Measurements from ENCODE around the gene GOSR2.
"Not testable (repeated sequence)": the region's sequence is repeated elsewhere in the genome, so short reads cannot be mapped to it uniquely, and the experiment has no call there.

The GOSR2 gene

DNA sequence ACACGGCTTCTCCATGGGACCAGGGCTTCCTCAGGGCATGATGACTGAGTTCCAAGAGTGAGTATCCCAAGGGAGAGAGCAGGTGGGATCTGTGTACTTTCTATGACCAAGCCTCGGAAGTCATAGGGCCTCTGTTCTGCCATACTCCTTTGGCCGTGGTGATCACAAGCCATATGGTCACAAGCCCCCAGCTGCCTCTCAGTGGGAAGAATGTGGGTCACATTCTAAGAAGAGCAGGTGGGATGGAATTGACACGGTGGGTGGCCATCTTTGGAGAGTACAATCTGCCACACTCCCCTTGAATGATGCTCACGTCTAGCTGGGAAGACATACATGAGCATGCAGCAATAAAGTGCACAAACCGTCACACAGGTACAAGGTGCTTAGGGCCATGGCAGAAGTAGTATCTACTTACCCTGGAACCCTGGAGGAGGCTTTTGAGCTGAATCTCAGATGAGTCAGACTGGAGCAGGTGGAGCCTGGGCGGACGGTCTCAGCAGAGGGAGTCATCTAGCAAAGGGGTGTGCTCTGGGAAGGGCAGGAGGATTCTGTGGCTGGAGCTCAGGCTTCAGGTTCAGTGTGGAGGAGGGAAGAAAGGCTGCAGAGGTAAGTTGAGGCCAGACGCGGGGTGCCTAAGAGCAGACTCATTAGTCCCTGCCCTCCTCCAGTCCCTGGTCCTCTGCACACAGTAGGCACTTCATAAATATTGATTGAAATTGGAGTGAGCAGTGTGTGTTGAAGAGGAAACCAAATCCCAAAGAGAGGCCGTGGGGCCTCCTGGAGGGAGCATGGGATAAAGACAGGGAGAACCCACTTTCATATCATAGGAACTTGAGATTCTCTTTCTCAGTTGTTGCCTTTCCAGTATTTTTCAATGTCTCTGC lies 26.6 kb downstream of the GOSR2 start:
- TF ChIP-seq, protein P1, sequence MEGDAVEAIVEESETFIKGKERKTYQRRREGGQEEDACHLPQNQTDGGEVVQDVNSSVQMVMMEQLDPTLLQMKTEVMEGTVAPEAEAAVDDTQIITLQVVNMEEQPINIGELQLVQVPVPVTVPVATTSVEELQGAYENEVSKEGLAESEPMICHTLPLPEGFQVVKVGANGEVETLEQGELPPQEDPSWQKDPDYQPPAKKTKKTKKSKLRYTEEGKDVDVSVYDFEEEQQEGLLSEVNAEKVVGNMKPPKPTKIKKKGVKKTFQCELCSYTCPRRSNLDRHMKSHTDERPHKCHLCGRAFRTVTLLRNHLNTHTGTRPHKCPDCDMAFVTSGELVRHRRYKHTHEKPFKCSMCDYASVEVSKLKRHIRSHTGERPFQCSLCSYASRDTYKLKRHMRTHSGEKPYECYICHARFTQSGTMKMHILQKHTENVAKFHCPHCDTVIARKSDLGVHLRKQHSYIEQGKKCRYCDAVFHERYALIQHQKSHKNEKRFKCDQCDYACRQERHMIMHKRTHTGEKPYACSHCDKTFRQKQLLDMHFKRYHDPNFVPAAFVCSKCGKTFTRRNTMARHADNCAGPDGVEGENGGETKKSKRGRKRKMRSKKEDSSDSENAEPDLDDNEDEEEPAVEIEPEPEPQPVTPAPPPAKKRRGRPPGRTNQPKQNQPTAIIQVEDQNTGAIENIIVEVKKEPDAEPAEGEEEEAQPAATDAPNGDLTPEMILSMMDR (IDR thresholded peaks at IDR 0.05; ENCODE audit: low read depth, low read length) = no peak
- DNase-seq (ENCODE audit: extremely low read depth, low read depth) = no peak

DNA sequence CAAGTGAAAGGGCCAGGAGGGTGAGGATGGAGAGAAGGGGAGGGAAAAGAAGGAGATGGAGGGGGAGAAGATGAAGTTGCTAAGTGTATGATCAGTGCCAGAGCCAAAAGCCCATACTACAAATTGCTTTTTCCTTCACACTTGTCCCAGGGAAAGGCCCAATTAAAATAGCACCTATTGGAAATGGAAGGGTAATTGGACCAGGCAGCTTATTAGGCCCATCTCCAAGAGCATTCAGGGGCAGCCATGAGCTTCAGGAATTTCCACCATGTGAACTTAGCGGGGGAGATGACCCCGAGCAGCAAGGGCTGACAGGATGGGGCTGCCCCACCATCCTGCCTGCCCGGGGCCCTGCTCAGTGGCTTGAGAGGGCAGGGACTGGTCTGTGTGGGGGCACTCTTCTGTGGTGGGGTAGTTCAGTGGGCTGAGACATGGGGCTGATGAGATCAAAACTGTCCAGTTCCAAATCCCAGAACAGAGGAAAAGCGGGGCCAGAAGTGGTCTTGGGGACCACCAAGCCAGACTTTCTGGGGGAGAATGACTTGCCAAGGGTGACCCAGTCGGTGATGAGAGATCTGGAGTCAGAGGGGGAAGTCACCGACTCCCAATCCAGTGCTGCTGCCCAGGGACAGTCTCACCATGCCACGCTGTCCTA lies 27.5 kb downstream of the GOSR2 start:
- DNase-seq (ENCODE audit: extremely low read depth, low read depth) = no peak
- TF ChIP-seq, protein P1 (IDR thresholded peaks at IDR 0.05; ENCODE audit: low read depth, low read length) = no peak

- TF ChIP-seq, protein P1 (IDR thresholded peaks at IDR 0.05; ENCODE audit: low read depth, low read length) = no peak
- no peak for DNase-seq (ENCODE audit: extremely low read depth, low read depth)
These were observed 28.1 kb downstream of the GOSR2 start for GRCh38 chr17:46950997-46951621.

GRCh38 chr17:46951706-46952105 lies 28.7 kb downstream of the GOSR2 start:
- DNase-seq (ENCODE audit: extremely low read depth, low read depth) = no peak

DNA sequence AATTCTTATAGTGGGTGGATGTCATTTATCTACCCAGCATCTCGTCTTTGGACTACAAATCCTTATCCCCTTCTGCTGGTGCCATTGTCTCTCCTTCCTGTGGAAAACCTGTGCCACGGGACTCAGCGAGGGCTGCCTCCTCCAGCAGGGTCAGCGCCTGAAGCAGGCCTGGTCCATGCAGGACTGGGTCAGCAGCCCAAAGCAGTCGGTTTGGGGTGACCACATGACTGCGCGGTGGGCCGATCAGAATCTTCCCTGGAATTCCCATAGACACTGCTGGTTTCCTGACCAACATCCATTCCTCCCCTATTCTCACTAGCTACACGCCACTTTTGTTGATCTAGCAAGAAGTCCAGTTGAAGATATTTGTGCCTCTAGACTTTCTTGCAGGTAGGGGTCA lies 29.2 kb downstream of the GOSR2 start:
- no peak for DNase-seq (ENCODE audit: extremely low read depth, low read depth)
- TF ChIP-seq, protein P1 (IDR thresholded peaks at IDR 0.05; ENCODE audit: low read depth, low read length) = no peak

More at GRCh38 chr17:46951706-46952105, 28.7 kb downstream of the GOSR2 start:
- TF ChIP-seq, protein P1 (IDR thresholded peaks at IDR 0.05; ENCODE audit: low read depth, low read length) = no peak

GRCh38 chr17:46953191-46953590 lies 30.2 kb downstream of the GOSR2 start:
- DNase-seq (ENCODE audit: extremely low read depth, low read depth) = not testable (repeated sequence)

GRCh38 chr17:46958041-46958591 lies 35.2 kb downstream of the GOSR2 start:
- TF ChIP-seq, protein P1 (IDR thresholded peaks at IDR 0.05; ENCODE audit: low read depth, low read length) = no peak
- no peak for DNase-seq (ENCODE audit: extremely low read depth, low read depth)
